Fibroblast of lung (primary cell): ENCODE results near the gene MRPL58. TPM values are rescaled to one million over a fixed set of nuclear protein-coding genes. Genes with fewer than 3 reads are reported as not detected.

Source experiments
- DNase-seq, 2 donors: peaks; one replicate each; pipeline versions ENCODE4 v3.0.0 to v3.0.0-alpha.2; 2010; ENCODE audit warnings: low read depth in 2 of 2
- H2AFZ ChIP-seq: 2 replicates; pipeline ENCODE4 v1.5.1; 2012; ENCODE audit warnings: low read length, control low read depth, inconsistent platforms
- H3K27ac ChIP-seq: 2 replicates; pipeline ENCODE4 v1.5.1; 2011; ENCODE audit warnings: low read length, control low read depth; ENCODE audit not compliant: insufficient read depth
- H3K27me3 ChIP-seq: 2 replicates; pipeline ENCODE4 v1.5.1; 2011; ENCODE audit warnings: mild to moderate bottlenecking, low read length; ENCODE audit not compliant: control insufficient read depth, insufficient read depth
- H3K36me3 ChIP-seq: 2 replicates; pipeline ENCODE4 v1.5.1; 2011; ENCODE audit warnings: low read length; ENCODE audit not compliant: control insufficient read depth, insufficient read depth
- H3K4me1 ChIP-seq: 2 replicates; pipeline ENCODE4 v1.5.1; 2011; ENCODE audit warnings: low read length; ENCODE audit not compliant: control insufficient read depth, insufficient read depth; ENCODE audit errors: extremely low read depth
- H3K4me2 ChIP-seq: 2 replicates; pipeline ENCODE4 v1.5.1; 2011; ENCODE audit warnings: low read length, control low read depth; ENCODE audit not compliant: insufficient read depth; ENCODE audit errors: extremely low read depth
- H3K4me3 ChIP-seq, 4 experiments: fragments of 200-600 bp in 1 of 4; sonication (generic) in 1 of 4; replicated peaks in 1 of 4; 2 replicates each; pipeline ENCODE4 v1.5.1; 2011 to 2016; ENCODE audit warnings: low read length in 4 of 4, low read depth in 3 of 4, mild to moderate bottlenecking in 3 of 4, control low read depth in 2 of 4, inconsistent platforms in 1 of 4, mixed read lengths in 1 of 4; ENCODE audit not compliant: insufficient read depth in 1 of 4; ENCODE audit errors: control extremely low read depth in 1 of 4
- H3K79me2 ChIP-seq: 2 replicates; pipeline ENCODE4 v1.5.1; 2012; ENCODE audit warnings: mild to moderate bottlenecking, low read length, inconsistent platforms; ENCODE audit not compliant: control insufficient read depth, insufficient read depth
- H3K9ac ChIP-seq: 2 replicates; pipeline ENCODE4 v1.5.1; 2011; ENCODE audit warnings: mild to moderate bottlenecking, low read length, control low read depth; ENCODE audit not compliant: insufficient read depth
- H3K9me3 ChIP-seq: 2 replicates; pipeline ENCODE4 v1.5.1; 2012; ENCODE audit warnings: low read depth, low read length; ENCODE audit not compliant: control insufficient read depth, insufficient read depth
- H4K20me1 ChIP-seq: 2 replicates; pipeline ENCODE4 v1.5.1; 2011; ENCODE audit warnings: low read length; ENCODE audit not compliant: control insufficient read depth, insufficient read depth; ENCODE audit errors: extremely low read depth
- CTCF ChIP-seq, 2 donors: IDR thresholded peaks in 1 of 2; conservative IDR thresholded peaks in 1 of 2; 1 replicate in 1 of 2; 2 replicates in 1 of 2; pipeline ENCODE4 v1.5.1; 2011 to 2012; ENCODE audit warnings: low read length in 2 of 2, control low read depth in 1 of 2, inconsistent platforms in 1 of 2, low read depth in 1 of 2, mild to moderate bottlenecking in 1 of 2
- EZH2 ChIP-seq: IDR thresholded peaks from 2 replicates; pipeline ENCODE4 v1.5.1; 2012; ENCODE audit warnings: low read length, control low read depth, mild to moderate bottlenecking; ENCODE audit errors: missing control alignments
- polyA plus RNA-seq, 2 donors: library from polyadenylated mRNA; depleted of rRNA in 1 of 2; stranded (reverse) in 1 of 2; unstranded in 1 of 2; fragments of >200 nt; gene quantifications; 2 replicates each; pipeline ENCODE4 v1.2.1, GENCODE V29; 2011 to 2012; ENCODE audit warnings: missing spikeins in 1 of 2
- total RNA-seq: library from RNA; depleted of rRNA; stranded (reverse); fragments of >200 nt; gene quantifications from 2 replicates; pipeline ENCODE4 v1.2.1, GENCODE V29; 2014

MRPL58 gene
- total and polyA plus RNA-seq, 2 donors (not counting 1 experiment from before 2014, with no cell fraction given): 35.2 to 49.1 TPM

GRCh38 chr17:75048249-75048878 is 35.9 kb downstream of the MRPL58 start:
- Histone ChIP-seq H3K9me3 (no peaks in the 10 kb centered on the region), H3K4me2 (peak overlapping the region; percentile 100), H3K36me3 (peaks cover 3% of the 10 kb centered on the region), H3K27me3 (no peaks in the 10 kb centered on the region), H3K4me1 (peaks cover 3% of the 10 kb centered on the region), H3K79me2 (peaks cover 19% of the 10 kb centered on the region), H3K4me3 (peak overlapping the region; percentile 67 to 97 (median 89)), H3K27ac (no peak overlapping the region), H2AFZ (no peak overlapping the region), H3K9ac (no peak overlapping the region), H4K20me1 (no peaks in the 10 kb centered on the region)
- peak; percentile 29 to 38 for DNase-seq
- TF ChIP-seq EZH2 (no peak), CTCF (conservative IDR thresholded peaks at IDR 0.05 in 1 of 2, IDR thresholded peaks at IDR 0.05 in 1 of 2; ENCODE audit: low read depth in 1 of 2, low read length in 2 of 2) (no peak)

- Histone ChIP-seq H3K27me3 (no peaks in the 10 kb centered on the region), H3K36me3 (peaks cover 5% of the 10 kb centered on the region), H3K4me1 (peaks cover 3% of the 10 kb centered on the region), H3K4me2 (no peak overlapping the region), H3K4me3 (peak overlapping the region in 2 of 4 experiments; percentile 67 to 97), H3K9ac (no peak overlapping the region), H3K9me3 (no peaks in the 10 kb centered on the region), H4K20me1 (no peaks in the 10 kb centered on the region), H3K79me2 (peaks cover 16% of the 10 kb centered on the region), H3K27ac (no peak overlapping the region), H2AFZ (no peak overlapping the region)
- DNase-seq: no peak
- TF ChIP-seq CTCF (conservative IDR thresholded peaks at IDR 0.05 in 1 of 2, IDR thresholded peaks at IDR 0.05 in 1 of 2; ENCODE audit: low read depth in 1 of 2, low read length in 2 of 2) (no peak), EZH2 (no peak)
Observed at GRCh38 chr17:75049057-75049456, 36.6 kb downstream of the MRPL58 start.

- peaks cover 3% of the 10 kb centered on the region for H3K4me1 ChIP-seq
- no peak for DNase-seq
- peaks cover 15% of the 10 kb centered on the region for H3K79me2 ChIP-seq
- no peak overlapping the region for H3K4me3 ChIP-seq
- H3K4me2 ChIP-seq: no peak overlapping the region
- H3K27me3 ChIP-seq: no peaks in the 10 kb centered on the region
- TF ChIP-seq CTCF (conservative IDR thresholded peaks at IDR 0.05 in 1 of 2, IDR thresholded peaks at IDR 0.05 in 1 of 2; ENCODE audit: low read depth in 1 of 2, low read length in 2 of 2) (no peak), EZH2 (no peak)
- no peak overlapping the region for H2AFZ ChIP-seq
- H3K9ac ChIP-seq: no peak overlapping the region
- peaks cover 5% of the 10 kb centered on the region for H3K36me3 ChIP-seq
- H3K27ac ChIP-seq: no peak overlapping the region
- H4K20me1 ChIP-seq: no peaks in the 10 kb centered on the region
- no peaks in the 10 kb centered on the region for H3K9me3 ChIP-seq
Observed at GRCh38 chr17:75049706-75050105, 37.2 kb downstream of the MRPL58 start.
